Astrocyte of the cerebellum (primary cell): Measurements from ENCODE around the gene TTK.

ENCODE experiments used
- DNase-seq: peaks from one replicate; pipeline ENCODE4 v3.0.0-alpha.2; 2011; ENCODE audit warnings: low read depth
- H3K4me3 ChIP-seq: 2 replicates; pipeline ENCODE4 v1.5.1; 2011; ENCODE audit warnings: mild to moderate bottlenecking, low read depth, low read length, moderate library complexity
- CTCF ChIP-seq: IDR thresholded peaks from 2 replicates; pipeline ENCODE4 v1.5.1; 2012; ENCODE audit warnings: low read length, low read depth, moderate library complexity, mild to moderate bottlenecking; ENCODE audit errors: missing control alignments
- in situ Hi-C: cut with HindIII; loops from 2 replicates; pipeline ENCODE4 v1.10.0; 2017; ENCODE audit warnings: low sequenced_read_pairs

The TTK gene

GRCh38 chr6:79981652-79982051, 22.8 kb upstream of the TTK start:
- H3K4me3 ChIP-seq: no peak overlapping the region
- no peak for TF ChIP-seq CTCF
- in situ Hi-C loops: no loop called here
- DNase-seq: no peak

DNA sequence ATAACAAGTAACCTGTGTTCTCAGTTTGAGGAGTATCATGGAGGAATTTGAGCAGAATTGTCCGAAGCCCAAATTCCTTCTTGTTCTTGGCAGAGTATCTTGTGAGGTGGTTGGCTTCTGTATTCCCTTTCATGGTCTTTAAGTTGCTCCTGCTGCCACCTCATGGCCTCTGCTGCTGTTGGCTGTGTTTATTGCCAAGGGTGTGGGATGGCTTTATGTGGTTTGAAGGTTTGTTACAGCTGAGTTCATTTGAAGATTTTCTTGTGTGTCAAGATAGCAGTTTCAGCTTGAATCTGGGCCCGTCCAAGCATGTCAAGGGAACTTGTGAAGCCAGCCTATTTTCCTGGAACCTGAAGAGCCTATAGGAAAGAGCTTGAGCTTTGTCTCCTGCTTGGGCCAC, 20.2 kb upstream of the TTK start:
- in situ Hi-C loops: no loop called here
- TF ChIP-seq CTCF: peak; percentile 28
- peak; percentile 81 for DNase-seq
- H3K4me3 ChIP-seq: no peak overlapping the region

GRCh38 chr6:79985128-79985527, 19.3 kb upstream of the TTK start:
- no peak overlapping the region for H3K4me3 ChIP-seq
- in situ Hi-C loops: no loop called here
- TF ChIP-seq CTCF: no peak
- DNase-seq: no peak

GRCh38 chr6:79989641-79990040, 14.8 kb upstream of the TTK start:
- in situ Hi-C loops: no loop called here
- no peak overlapping the region for H3K4me3 ChIP-seq
- TF ChIP-seq CTCF: no peak
- DNase-seq: no peak

DNA sequence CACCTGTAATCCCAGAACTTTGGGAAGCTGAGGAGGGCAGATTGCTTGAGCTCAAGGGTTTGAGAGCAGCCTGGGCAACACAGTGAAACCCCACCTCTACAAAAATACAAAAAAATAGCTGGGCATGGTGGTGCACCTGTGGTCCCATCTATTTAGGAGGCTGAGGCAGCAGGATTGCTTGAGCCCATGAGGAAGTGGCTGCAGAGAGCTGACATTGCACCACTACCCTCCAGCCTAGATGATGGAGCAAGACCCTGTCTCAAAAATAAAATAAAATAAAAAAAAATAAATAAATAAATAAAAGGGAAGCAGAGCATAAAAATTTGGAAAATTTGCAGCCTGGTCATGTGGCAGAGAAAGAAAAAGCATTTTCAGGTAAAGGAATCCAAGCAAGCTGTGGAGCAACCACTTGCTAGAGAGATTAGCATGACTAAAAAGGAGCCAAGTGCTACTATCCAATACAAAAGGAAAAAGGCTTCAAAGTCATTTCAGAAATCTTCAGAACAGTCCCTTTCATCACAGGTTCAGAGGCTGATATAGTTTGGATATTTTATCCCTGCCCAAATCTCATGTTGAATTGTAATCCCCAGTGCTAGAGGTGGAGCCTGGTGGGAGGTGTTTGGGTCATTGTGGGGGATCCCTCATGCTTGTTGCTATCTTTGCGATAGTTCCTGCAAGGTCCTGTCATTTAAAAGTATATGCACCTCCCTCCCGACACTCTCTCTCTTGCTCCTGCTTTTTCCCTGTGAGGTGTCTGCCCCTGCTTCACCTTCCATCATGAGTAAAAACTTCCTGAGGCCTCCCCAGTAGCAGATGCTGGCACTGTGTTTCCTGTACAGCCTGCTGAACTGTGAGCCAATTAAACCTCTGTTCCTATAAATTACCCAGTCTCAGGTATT, 11.2 kb upstream of the TTK start:
- H3K4me3 ChIP-seq: no peak overlapping the region
- no peak for TF ChIP-seq CTCF
- no peak for DNase-seq
- in situ Hi-C loops: no loop called here

- no peak for TF ChIP-seq CTCF
- in situ Hi-C loops: no loop called here
- no peak overlapping the region for H3K4me3 ChIP-seq
- no peak for DNase-seq
Measured at GRCh38 chr6:79993911-79994309, 10.5 kb upstream of the TTK start.
